ENCODE data around the gene BCR.

Gene BCR

DNA sequence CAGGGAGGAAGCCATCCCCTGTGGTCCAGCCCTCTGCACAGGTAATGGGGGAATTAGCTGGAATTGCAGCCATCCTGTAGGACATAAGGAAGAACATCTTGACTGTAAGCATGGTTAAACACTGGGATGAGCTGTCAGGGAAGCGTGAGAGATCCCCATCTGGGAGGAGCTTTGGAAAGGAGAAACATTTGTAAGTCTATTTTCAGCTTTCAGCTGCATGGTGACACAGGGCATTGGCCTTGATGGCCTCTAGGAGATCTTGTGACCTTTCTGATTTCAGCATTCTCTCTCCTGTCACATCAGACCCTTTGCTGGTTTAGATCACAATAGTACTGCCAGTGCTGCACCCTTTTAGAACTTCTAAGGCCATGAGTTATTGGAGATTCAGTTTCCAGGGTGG, 47.1 kb downstream of the BCR start:
- DNase-seq (ENCODE audit: extremely low read depth in 1 of 2, low read depth in 1 of 2): no peak

DNA sequence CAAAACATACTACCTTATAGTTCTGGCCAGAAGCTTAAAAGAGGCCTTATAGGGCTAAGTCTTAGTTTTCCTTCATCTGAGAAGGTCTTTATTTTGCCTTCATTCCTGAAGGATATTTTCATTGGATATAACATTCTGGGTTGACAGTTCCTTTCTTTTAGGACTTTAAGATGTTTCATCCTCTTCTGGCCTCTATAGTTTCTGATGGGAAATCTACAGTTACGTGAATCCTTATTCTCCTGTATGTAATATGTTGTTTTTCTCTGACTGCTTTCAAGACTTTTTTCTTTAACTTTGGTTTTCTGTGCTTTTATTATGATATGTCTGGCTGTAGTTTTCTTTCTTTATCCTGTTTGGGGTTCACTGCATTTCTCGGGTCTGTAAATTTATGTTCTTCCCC, 48.2 kb downstream of the BCR start:
- DNase-seq (ENCODE audit: extremely low read depth in 1 of 2, low read depth in 1 of 2): no peak

DNA sequence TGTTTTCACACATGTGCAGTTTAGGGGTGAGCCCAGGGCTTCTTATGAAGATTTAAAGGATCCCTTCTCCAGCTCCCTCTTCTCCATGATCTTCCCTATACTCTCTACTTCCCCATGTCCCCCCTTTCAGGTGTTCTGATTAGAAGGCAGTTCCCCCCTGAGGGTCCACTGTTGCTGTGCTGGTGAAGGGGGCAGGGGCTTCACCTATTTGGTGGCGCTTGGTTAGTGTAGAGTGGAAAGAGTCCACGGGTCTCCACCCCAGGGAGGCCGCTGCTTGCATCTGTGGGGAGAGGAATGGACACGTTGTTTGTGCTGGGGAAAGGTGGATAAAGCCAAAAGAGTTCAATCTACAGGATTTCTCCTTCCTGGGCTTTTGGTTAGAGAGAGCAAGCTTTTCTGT, 49.3 kb downstream of the BCR start:
- no peak for DNase-seq (ENCODE audit: extremely low read depth in 1 of 2, low read depth in 1 of 2)

DNA sequence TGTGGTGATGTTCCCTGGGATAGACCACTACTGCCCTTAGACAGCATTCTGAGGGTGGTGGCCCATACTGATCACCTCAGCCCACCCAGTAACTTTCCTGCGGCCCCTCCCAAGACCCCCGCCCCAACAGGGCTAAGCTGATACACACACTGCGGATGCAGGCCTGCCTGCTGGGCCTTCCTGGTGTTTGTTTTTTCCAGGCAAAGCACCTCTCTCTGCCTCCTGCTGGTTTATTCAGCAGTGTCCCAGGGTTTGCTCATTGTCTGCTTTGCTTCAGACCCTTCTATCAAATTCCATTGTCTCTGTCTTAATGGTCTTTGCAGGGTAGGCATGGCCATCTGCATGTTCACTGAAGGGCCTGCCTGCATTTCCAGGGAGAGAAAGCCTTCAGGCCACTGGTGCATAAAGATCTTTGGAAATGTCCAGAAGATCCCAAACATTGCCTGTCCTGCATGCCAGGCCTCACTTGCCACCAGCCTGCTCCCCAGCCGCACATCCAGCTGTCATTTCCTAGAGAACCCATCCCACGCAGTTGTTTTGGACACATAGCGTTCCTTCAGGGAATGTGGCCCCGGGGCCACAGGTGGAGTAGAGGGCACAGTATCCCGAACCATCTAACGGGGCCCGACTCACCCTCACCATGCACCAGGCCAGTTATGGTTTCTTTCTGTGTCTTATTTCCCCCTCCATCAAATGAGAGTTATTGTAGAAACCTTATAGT, 50.2 kb downstream of the BCR start:
- no peak for DNase-seq (ENCODE audit: extremely low read depth in 1 of 2, low read depth in 1 of 2)

DNA sequence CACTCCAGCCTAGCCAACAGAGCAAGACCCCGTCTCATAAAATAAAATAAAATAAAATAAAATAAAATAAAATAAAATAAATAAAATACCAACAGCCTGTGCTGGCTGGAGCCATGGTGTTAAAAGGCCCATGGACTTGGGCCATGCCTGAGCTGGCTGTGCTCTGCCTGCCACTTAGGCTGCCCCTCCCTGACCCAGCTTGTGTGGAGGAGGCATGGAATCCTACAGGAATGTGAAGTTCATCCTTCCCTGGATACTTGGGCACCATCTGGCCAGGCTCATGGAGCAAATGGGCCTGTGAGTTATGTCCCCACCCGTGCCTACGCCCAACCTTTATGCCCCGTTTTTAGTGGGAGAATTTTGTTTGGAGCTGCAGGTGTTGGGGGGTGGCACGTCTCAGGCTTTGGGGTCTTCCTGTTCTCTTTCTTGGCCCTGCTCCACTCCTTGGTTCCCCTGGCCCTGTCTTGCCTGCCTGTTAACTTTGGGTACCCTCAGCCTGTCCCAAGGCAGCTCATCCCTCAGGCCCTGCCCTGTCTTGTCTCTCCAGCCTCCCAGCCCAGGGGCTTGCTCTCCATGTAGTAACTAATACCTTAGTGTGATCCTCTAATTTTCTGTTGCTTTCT, 51.3 kb downstream of the BCR start:
- no peak for DNase-seq (ENCODE audit: extremely low read depth in 1 of 2, low read depth in 1 of 2)

DNA sequence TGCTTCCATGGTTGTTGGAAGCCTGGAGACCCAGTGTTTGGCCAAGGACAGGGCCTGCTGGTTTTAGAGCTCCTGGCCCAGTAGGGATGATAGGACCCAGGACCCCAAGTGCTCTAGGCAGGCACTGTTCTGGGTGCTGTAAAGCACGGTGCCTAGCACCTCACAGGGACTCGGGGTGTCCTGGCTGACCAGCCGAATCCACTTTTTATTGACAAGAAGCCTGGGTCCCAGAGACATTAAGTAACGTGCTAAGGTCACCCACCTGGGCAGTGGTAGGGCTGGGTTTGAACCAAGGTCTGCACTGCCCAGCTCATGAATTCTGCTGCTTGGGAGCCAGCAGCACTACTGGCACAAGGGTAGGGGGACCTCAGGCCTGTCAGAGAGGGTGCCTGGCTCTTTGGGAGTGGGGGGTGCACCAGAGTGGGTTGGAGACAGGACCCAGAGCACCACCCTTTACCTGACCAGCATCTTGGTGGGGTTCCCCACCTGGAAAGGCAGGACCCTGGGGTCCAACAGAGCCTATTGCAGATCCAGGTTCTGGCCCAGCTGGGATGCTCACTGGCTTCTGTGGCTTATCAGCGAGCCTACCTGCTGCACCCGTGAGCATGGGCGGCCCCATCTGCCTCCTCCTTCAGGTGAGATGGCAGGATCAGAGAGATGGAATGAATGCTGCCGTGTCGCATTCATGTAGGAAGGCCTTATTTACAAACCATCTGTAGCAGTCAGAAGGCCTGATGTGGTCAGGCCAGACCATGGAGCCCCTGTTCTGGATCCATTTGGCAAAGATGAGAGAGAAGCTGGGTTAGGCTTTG, 52.0 kb downstream of the BCR start:
- no peak for DNase-seq (ENCODE audit: extremely low read depth in 1 of 2, low read depth in 1 of 2)

DNA sequence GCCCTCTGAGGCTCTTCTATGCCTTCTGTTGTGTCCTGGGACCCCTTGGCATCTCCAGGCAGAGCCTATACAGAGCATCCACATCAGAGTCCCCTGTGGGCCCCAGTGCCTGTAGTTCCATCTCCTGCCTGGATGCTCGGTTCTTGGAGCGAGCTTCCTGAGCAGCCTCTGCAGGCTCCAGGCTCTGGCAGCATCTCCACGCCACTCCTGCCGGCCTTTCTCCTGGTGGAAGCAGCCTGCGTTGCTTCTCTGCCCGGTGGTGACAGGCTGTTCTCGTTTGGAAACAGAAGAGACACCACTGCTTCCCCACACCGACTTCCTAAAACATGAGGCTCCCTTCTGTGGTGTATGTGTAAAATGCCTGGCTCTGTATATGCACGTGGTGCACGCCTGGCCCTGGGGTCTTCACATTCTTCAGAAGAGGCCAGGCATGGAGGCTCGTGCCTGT, 52.8 kb downstream of the BCR start:
- no peak for DNase-seq (ENCODE audit: extremely low read depth in 1 of 2, low read depth in 1 of 2)

DNA sequence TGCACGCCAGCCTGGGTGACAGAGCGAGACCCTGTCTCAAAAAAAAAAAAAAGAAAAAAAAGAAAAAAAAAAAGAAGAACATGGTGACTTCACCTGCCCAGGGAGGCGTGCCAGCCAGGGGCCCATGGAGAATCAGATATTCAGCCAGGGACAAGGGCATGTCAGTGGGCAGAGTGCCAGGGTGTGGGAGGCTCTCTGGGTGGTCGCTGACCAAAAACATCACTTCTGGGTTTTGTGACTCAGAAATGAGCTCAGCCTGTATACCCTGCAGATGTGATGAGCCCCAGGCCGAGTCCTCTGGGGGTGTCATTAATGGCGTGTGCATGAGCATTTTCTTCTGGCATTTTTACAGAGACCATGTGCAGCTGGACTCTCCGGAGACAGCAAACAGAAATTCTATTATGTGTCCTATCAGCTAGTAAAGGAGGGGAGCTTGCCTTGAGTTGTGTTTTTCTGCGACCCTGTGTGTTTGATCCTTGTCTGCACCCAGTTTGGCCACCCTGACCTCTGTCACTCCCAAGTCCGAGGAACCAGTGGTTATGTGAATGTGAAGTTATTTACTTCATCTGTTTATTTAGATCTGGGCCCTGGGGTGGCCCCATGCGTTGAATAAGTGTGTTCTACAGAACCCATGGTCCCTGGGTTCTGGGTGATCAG, 53.6 kb downstream of the BCR start:
- DNase-seq (ENCODE audit: extremely low read depth in 1 of 2, low read depth in 1 of 2): no peak

DNA sequence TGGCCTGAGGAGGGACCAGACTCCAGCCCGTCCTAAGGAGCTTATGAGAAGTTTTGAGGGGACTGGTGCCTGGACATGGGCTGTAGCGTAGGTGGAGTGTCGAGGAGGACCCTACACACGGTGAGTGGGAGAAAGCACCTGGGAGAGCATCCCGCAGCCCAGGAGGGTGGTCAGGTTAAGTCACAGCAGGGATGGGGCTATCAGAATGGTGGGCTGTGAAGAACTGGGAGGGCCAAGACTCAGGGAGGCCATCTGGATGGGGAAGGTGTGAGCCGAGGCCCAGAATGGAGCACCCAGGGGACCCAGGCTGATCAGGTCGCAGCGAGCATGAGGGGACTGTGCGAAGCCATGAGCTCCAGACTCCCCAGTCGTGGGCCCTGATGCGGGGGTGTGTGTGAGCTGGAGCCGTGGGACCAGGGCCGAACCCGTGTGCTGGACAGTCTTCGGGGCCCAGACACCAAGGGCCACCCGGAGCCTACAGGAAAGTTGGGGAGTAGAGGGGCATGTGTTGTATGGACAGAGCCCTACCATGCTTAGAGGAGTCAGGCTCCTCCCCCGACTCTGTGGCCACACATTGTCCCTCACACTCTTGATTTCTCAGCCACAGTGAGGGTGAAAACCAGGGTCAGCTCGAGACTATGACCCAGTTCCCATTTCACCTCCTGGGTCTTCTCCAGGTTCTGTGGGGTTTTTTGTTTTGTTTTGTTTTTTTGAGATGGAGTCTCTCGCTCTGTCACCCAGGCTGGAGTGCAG, 54.3 kb downstream of the BCR start:
- no peak for DNase-seq (ENCODE audit: extremely low read depth in 1 of 2, low read depth in 1 of 2)

DNA sequence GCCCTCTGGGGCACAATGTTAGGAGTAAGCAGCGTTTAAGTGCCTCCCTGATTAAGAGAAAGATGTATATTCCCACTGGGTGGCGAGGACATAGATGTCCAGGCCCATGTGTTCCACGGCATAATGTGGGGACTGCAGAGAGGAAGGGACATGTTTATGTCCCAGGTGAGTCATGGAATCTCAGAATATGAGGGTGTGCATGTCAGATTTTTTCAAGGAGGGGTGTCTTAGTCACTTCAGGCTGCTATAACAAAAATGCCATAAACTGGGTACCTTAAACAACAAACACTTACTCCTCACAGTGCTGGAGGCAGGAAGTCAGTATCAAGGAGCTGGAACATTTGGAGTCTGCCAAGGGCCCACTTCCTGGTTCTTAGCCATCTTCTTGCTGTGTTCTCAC, 55.1 kb downstream of the BCR start:
- DNase-seq (ENCODE audit: extremely low read depth in 1 of 2, low read depth in 1 of 2): no peak

DNA sequence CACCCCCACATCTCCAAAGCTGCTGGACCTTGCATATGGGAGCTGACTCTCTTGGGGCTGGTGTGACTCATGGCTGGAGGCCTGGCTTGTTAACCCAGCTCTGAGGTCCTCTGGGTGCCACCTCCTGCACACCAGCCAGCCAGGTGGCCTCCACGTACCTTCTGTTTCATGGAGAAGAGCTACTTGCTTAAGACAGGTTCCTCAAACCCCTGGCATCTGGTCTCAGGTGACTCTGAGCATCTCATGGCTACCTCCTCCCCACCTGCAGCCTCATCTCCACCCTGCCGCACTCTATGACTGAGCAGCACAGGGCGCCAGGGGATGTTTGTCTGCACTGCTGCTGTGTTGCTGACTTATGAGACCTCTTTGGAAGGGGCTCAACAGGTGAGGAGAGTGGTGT, 55.7 kb downstream of the BCR start:
- DNase-seq (ENCODE audit: extremely low read depth in 1 of 2, low read depth in 1 of 2): no peak

DNA sequence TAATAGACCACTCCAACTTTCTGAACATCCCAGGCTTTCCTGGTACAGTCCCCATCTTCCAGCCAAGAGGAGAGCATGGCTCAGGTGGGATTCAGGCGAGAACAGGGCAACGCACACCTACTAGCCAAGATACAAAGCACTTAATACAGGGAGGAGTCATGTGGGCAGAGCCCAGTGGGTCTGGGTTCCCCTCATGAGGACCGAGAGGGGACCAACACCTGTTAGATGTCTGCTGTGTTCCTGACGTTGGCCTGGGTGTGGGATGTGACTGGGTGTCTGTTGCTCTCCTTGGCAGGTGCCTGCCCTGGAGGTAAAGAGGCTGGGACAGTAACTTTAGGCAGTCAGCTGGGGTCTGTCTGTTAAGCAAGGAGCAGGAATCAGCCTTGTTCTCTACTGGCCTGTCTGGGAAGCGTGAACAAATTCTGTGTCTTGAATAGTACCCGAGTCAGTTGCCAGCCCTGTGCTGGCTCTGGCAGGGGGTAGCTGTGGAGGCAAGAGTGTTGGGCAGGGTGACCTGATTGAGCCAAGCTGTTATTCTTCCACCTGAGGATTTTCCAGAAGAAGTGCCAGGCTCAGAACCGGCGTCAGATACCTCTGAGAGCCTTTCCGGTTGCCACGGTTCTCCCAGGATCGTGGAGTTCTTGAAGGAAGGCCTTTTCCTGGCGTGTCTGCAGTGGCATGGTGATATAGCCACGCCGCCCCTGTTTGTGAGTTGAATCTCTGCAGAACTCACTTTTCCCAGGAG, 56.3 kb downstream of the BCR start:
- DNase-seq (ENCODE audit: extremely low read depth in 1 of 2, low read depth in 1 of 2): no peak

DNA sequence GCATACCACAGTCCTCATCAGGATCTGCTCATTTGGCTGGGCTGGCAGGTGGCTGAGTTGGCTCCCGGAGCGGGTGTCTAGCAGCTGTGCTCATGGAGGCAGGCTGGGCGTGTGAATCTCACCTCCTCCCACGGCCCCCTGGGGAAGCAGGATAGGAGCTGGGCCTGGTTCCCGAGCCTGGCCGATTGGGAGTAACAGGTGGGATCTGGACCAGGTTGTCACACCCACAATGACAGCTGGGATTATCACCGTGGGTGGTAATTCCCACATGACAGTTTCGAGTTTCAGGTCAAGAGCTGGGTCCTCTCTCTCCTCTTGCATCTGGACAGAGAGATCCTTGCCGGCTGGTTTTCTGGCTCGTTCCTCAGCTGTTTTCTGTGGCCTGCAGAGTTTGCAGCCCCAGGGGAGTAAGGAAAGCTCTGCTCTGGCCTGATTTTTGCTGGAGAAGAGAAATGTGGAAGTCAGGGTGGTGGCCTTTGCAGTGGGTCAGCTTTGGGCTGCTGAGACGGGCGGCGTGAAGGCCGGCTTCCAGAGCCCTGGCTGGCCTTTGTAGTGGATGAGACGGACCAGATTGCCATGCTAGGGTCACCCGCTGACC, 57.0 kb downstream of the BCR start:
- no peak for DNase-seq (ENCODE audit: extremely low read depth in 1 of 2, low read depth in 1 of 2)

DNA sequence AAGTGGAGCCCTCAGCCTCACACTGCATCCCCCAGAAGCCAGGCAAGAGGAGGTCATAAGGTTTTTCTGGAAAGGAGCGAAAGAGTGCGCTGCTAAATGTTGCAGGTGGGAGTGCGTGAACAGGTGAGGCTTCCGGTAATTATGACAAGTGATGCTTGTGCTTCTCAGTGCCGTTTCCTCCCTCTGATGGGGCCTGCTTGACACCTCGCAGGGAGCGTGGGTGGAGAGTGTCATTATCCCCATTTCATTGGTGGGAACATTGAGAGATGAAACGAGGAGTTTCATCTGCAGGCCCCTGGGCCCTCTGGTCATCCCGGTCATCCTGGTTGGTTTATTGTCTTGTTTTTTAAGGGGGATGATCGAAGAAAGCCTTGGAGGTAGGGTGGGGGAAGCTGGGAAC, 57.5 kb downstream of the BCR start:
- DNase-seq (ENCODE audit: extremely low read depth in 1 of 2, low read depth in 1 of 2): no peak

DNA sequence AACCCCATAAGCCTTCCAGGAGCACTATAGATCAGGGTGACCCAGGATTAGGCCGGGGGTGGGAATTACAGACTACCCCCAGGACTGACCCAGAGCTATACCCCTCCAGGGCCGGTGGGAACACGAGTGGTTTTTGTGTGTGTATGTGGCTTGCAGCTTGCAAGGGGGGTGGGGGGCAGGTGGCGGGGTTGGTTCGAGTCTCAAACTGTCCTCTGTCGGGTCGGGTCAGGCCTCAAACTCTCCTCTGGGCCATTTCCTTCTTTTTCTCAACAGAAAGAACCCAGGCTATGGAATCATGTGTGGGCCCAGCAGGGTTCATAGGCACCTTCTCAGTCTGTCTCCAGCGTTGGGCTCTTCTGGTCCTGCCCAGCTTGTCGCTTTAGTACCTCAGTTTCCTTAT, 58.4 kb downstream of the BCR start:
- DNase-seq (ENCODE audit: extremely low read depth in 1 of 2, low read depth in 1 of 2): no peak

DNA sequence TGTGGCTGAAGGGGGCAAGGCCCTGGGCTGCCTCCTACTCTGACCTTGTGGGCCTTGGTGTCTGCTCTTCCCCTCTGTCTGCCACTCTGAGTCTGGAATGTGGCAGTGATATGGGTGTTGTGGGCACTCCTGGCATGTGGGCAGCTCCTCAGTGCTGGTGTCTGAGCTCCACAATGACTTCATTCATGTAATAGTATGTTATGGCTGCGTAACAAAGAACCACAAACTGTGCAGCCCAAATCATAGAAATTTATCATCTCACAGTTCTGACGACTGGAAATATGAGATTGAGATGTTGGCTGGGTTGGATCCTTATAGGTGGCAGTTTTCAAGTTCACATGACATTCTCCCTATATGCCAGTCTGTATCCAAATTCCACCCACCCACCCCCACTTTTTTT, 59.1 kb downstream of the BCR start:
- DNase-seq (ENCODE audit: extremely low read depth in 1 of 2, low read depth in 1 of 2): no peak

DNA sequence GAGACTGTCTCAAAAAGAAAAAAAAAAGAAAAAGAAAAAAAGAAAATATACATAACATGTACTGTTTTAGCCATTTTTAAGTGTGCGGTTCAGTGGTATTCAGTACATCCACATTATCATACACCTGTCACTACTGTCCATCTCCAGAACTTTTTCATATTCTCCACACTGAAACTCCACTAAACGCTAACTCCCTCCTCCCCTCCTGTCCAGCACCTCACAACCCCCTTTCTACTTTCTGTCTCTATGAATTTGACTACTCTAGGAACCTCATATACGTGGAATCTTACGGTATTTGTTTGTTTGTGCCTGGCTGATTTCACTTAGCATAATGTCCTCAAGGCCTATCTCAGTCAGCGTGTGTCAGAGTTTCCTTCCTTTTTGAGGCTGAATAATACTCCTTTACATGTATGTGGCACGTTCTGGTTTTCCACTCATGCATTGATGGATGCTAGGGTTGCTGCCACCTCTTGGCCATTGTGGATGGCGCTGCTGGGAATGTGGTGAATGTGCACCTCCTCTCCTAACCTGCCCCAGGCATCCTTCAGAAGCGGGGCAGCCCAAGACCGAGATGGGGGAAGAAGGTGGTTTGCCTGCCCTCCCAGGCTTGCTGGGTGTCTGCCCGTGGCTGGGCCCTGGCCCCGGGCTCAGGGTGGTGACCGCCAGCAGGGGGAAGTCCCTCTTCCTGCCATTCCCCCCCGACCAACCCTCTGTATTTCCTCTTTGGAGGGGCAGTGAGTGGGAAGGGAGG, 60.5 kb downstream of the BCR start:
- DNase-seq (ENCODE audit: extremely low read depth in 1 of 2, low read depth in 1 of 2): no peak

DNA sequence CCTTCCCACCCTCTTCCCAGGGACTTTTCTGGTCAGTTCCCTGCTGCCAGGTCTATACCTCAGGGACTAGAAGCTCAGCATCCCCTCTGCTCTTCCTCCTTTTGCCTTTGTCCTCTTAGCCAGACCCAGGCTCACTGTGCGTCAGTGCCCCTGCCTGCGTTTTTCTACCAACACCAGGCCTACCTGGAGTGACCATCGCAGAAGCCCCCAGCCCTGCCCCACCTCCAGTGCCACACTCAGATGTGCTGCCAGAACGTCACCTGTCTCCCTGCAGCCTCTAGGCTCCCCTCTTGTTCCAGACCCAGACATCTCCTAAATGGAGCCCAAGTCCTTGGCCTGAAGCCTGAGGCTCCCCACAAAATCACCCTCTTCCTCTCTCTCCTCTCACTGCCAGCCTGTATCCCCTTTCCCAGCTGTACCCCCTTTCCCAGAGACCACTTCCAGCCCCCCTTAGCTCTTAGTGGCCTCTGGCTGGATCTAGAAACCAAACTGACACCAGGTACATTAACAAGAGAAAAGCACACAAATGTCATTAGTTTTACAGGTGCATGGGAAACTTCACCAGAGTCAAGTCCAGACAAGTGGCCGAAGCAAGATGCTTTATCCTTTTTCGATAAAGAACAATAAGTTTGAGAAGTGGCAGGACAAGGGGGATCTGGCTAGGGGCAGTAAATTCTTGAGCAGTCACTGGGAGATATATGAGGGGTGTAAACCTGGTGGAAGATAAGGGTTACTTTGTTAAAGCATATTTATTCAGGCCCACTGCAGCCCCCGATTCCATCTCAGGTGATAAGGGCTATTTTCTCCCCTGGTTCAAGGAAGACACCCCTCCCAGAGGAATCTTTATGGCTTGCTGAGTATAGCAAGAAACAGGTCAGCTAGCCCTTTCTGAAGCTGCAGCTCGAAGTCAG, 61.5 kb downstream of the BCR start:
- DNase-seq (ENCODE audit: extremely low read depth in 1 of 2, low read depth in 1 of 2): no peak

All from activated CD8-positive, alpha-beta memory T cell treated with anti-CD3 and anti-CD28 coated beads for 1 hour (primary cell).